Measurements from ENCODE around the gene SLC5A5. TPM values are rescaled to one million over a fixed set of nuclear protein-coding genes. Genes with fewer than 3 reads are reported as not detected.

SLC5A5 gene
- total RNA-seq: not detected in 2 replicates

GRCh38 chr19:17871878-17872250 lies at the start of gene SLC5A5:
Gene SLC5A5, plus strand, starts transcription at chr19:17871945. Its CDS starts 375 bp downstream, at chr19:17872320.

GRCh38 chr19:17847538-17848366 lies 24.0 kb upstream of the SLC5A5 start, which contains the start of gene JAK3:
Gene JAK3, minus strand, starts transcription at chr19:17847982. Its CDS starts 3,565 bp downstream, at chr19:17844417.

DNA sequence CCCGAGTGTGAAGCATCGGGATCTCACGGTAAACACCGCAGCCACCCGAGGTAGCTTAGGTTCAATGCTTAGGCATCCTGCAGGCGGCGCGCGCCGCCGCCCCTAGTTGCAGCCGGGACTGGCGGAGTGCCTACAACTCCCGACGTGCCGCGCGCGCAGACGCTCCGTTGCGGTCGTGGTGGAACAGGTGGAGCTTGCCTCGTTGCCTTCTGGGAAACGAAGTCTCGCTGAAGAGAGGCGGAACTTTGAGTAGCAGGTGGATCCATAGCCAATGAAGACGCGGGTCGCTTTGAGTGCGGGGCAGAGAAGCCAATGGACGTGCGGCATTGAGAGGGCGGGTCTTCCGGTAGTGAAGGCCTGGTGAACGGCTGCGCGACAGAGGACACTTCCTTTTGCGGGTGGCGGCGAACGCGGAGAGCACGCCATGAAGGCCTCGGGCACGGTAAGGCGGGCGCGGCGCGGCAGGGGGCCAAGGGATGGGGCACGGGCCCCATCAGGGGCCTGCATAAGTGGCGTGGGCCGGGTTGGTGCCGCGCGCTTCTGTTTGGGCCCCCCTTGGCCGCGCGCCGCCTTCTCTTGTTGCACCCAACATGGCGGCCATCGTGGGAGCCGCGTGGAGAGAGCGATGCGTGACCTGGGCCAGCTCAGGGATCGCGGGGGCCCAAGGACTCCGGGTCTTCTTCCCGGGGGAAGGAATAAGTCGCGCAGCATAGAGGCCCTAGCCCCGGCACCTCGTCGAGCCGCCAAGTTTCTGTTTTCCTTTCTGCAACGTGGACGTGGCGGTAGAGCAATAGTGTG lies 12.0 kb upstream of the SLC5A5 start, which contains the start of gene RPL18A:
Gene RPL18A, plus strand, starts transcription at position 378 of the 798 bp plus-strand sequence. Its CDS starts 47 bp downstream, at position 425.

DNA sequence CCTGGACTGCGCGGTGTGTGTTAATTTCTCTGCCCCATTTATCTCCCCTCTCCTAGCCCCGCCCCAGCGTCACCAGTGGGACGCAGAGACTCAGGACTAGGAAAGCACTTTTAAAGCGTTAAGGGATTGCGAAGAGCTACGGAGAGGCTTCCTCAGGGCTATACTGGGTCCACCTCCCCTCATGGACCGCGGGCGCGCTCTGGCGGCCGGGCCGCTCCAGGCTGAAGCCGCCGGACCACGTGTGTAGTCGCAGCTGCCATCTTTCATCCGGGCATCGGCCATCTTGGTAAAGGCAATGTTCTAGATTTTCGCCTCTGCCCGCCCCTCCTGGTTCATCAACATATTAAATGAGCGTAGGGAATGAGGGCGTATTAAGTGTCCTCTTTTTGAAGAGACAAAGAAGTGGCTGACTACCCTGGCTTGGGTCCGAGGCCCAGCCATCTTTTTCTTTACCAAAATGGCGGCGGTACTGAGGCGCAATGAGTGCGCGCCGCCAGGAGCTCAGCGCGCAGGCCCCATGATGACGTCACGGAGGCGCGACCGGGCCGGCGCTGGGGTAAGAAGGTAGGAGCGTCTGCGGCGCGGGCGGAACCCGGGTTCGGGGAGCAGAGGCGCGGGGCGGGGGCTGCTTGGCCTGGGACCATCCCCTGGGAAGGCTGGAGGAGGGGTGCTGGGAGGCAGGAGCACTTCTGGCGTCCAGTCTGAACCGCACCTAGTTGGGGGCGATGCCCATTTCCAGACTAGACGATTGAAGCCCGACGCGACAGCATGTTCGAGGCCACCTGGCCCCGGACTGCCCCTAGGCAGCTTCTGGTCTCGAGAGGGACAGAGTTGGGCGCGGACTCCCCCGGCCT lies 61.0 kb downstream of the SLC5A5 start, which contains the start of gene CCDC124:
Gene CCDC124, plus strand, starts transcription at position 531 of the 854 bp plus-strand sequence. CDS start 3,406 bp downstream, outside the sequence.

Other genes with a start within 250 kb of the SLC5A5 start
- under 0.01 and 0.11 TPM in 2 replicates for gene UNC13A, start 183.6 kb upstream of the SLC5A5 start, total RNA-seq
- gene MAP1S, start 152.5 kb upstream of the SLC5A5 start, total RNA-seq: 24.2 and 35.8 TPM in 2 replicates
- 0.22 and 0.43 TPM in 2 replicates for gene FCHO1, start 120.5 kb upstream of the SLC5A5 start, total RNA-seq
- 0.09 TPM in 1 of 2 replicates, not detected in the other for gene B3GNT3, start 76.8 kb upstream of the SLC5A5 start, total RNA-seq
- not detected in 2 replicates for gene INSL3, start 50.4 kb upstream of the SLC5A5 start, total RNA-seq
- gene JAK3, start 24.0 kb upstream of the SLC5A5 start, total RNA-seq: 0.76 and 0.95 TPM in 2 replicates
- gene RPL18A, start 12.0 kb upstream of the SLC5A5 start, total RNA-seq: 1,480 and 1,575 TPM in 2 replicates
- gene CCDC124, start 61.1 kb downstream of the SLC5A5 start, total RNA-seq: 20.7 and 31.9 TPM in 2 replicates
- gene KCNN1, start 95.2 kb downstream of the SLC5A5 start, total RNA-seq: 0.60 TPM in 1 of 2 replicates, not detected in the other
- 98.5 and 111 TPM in 2 replicates for gene ARRDC2, start 136.2 kb downstream of the SLC5A5 start, total RNA-seq
- 0.26 and 0.33 TPM in 2 replicates for gene IL12RB1, start 215.0 kb downstream of the SLC5A5 start, total RNA-seq
- gene MAST3, start 225.8 kb downstream of the SLC5A5 start, total RNA-seq: 0.98 and 1.9 TPM in 2 replicates

Data from dermis lymphatic vessel endothelial cell (primary cell).